NCI-H1694 (cell line): ENCODE results near the gene EIF3I.
"Not testable (repeated sequence)": the region's sequence is repeated elsewhere in the genome, so short reads cannot be mapped to it uniquely, and the experiment has no call there.

Experiments used
- DNase-seq: peaks from one replicate; lab custom pipeline; 2025; lab: John Stamatoyannopoulos, UW

The EIF3I gene

GRCh38 chr1:32232558-32233304, 10.5 kb downstream of the EIF3I start:
- DNase-seq: no peak

- DNase-seq: no peak
Observed at GRCh38 chr1:32234792-32235191, 12.6 kb downstream of the EIF3I start.

GRCh38 chr1:32239337-32239736, 17.1 kb downstream of the EIF3I start:
- DNase-seq: no peak

- no peak for DNase-seq
Observed at GRCh38 chr1:32239790-32240139, 17.6 kb downstream of the EIF3I start.

- DNase-seq: peak; percentile 26
Observed at GRCh38 chr1:32240140-32240951, 18.1 kb downstream of the EIF3I start.

- DNase-seq: no peak
Observed at GRCh38 chr1:32241001-32241763, 19.0 kb downstream of the EIF3I start.

GRCh38 chr1:32242341-32242851, 20.2 kb downstream of the EIF3I start:
- DNase-seq: no peak

GRCh38 chr1:32246888-32247273, 24.7 kb downstream of the EIF3I start, which contains the start of gene FAM167B:
Gene FAM167B (plus strand): TSS chr1:32247222. CDS start chr1:32247422, 200 bp downstream.
- no peak for DNase-seq

- no peak for DNase-seq
Observed at GRCh38 chr1:32247452-32247851, 25.2 kb downstream of the EIF3I start.

- peak; percentile 21 for DNase-seq
Observed at GRCh38 chr1:32247983-32248889, 26.0 kb downstream of the EIF3I start.

GRCh38 chr1:32249831-32250525, 27.8 kb downstream of the EIF3I start:
- no peak for DNase-seq

GRCh38 chr1:32250893-32251716, 28.9 kb downstream of the EIF3I start, which contains the start of gene LCK:
Gene LCK (plus strand): TSS chr1:32251265. CDS start chr1:32274330, 23,065 bp downstream.
- DNase-seq: no peak

GRCh38 chr1:32255072-32256071, 33.2 kb downstream of the EIF3I start:
- DNase-seq: no peak

- no peak for DNase-seq
Observed at GRCh38 chr1:32256473-32257226, 34.4 kb downstream of the EIF3I start.

GRCh38 chr1:32257227-32257508, 35.0 kb downstream of the EIF3I start:
- DNase-seq: no peak

- DNase-seq: not testable (repeated sequence)
Observed at GRCh38 chr1:32263236-32263593, 41.0 kb downstream of the EIF3I start.

GRCh38 chr1:32263744-32264143, 41.5 kb downstream of the EIF3I start:
- no peak for DNase-seq

- DNase-seq: no peak
Observed at GRCh38 chr1:32265846-32266245, 43.6 kb downstream of the EIF3I start.
